Skeletal muscle cell (primary cell): ENCODE measurements around the gene TYSND1.
"Not testable (repeated sequence)": the region's sequence is repeated elsewhere in the genome, so short reads cannot be mapped to it uniquely, and the experiment has no call there.

Experiments used
- DNase-seq: peaks from one replicate; pipeline ENCODE4 v3.0.0-alpha.2; 2010; ENCODE audit warnings: low read depth
- H3K4me3 ChIP-seq: 2 replicates; pipeline ENCODE4 v1.5.1; 2011; ENCODE audit warnings: low read depth, mild to moderate bottlenecking, control low read depth, low read length, moderate library complexity

The TYSND1 gene

DNA sequence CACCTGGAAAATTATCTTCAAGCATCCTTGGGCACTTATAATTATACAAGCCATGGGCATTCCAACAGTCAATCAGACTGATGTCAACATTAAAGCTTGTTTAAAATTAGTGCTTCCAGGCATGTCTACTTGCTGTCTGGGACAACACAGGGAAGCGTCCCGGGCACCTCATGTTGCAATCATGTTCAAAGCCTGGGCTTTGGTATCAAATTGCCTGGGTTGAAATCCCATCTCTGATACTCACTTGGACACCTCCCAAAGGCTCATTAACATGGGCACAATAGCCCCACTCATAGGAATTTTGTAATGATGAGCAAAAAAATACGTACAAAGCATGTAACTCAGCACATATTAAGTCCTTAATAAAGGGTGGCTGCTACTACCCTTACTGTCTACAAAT lies 28.3 kb downstream of the TYSND1 start:
- DNase-seq, result no peak
- H3K4me3 ChIP-seq, result no peak overlapping the region

DNA sequence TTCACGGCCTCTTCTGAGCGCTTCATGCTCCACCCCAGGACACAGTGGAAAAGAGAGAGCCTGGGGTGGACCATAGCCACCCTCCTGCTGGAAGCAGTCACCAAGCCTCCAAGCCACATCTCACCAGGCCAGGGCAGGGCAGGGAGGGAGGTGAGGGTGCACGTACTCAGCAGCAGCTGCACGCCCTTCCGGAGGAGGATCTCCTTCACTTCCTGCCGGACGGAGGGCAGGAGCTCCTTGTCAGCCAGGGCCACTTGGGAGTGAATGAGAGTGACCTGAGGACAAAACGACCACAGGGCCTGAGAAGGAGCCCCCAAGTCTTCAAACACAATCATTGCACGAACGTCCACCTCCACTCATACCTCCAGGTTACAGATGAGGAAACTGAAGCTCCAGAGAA lies 28.9 kb downstream of the TYSND1 start:
- H3K4me3 ChIP-seq, result no peak overlapping the region

DNA sequence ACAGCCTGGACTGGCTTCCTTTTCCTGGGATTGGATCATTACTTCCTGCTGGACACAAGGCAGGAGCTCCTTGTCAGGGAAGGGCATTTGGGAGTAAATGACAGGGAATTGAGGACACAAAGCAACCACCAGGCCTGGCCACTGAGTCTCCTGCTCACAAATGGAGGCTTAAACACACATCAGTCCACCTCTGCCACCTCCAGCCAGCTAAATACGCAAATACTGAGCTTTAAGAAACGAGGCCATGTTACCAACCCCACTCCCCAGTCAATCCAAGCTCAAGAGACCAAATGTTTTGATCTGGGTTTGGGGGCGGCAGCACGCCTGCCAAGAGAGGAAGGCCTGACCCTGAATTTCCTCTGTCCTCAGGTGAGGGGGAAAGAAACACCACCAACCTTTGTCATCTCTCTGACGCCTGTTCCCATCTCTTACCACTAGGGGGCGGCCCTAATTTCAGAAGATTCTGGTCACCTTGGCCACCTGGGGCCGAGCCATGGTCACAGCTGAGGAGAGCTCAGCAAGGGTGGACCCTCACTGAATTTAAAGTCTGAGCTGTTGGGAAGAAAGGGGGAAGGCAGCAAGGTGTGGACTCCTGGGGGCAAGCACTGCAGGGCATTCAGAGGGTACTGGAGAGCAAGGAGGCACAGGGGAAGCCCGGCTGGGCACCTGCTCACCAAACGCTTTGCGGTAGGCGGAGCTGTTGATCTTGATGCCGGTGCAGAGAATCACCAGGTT lies 30.4 kb downstream of the TYSND1 start:
- no peak overlapping the region for H3K4me3 ChIP-seq
- DNase-seq, result no peak

More for the DNA sequence above, 28.9 kb downstream of the TYSND1 start:
- DNase-seq, result no peak

DNA sequence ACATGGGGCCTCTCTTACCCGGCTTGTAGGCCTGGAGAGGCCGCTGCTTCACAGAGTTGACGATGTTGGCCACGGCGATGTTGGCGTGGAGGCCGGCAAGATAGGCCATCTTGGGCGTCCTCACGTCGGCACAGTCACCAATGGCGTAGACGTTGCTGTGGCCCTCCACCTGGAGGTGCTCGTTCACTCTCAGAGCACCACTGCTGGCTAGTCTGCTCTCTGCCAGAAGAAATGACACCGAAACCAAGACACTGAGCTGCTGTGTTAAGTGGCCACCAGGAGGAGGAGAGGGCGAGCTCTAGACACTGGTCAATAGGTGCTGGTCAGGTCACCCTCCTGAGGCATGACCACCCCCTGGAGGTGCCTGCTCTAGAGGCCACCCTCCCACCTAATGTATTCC lies 31.6 kb downstream of the TYSND1 start:
- no peak overlapping the region for H3K4me3 ChIP-seq
- no peak for DNase-seq

DNA sequence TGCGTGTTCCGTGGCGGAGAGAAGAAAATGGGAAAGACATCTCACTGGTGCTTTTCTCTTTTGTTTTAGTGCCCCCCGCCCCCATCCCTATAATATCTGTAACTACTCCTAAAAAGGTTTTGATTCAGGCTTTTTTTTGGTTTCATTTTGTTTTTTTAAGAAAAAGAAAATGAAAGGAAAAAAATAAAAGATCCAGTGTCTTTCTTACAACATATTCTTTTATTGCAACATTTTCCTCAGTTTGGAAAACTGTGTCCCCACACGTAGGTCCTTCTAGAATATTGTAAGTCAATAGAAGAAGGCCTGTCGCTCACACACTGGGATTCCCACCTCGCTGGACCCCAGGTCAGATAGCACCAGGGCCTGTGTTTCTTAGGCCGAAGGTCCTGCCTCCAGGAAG lies 34.4 kb downstream of the TYSND1 start:
- H3K4me3 ChIP-seq, result no peak overlapping the region
- no peak for DNase-seq

DNA sequence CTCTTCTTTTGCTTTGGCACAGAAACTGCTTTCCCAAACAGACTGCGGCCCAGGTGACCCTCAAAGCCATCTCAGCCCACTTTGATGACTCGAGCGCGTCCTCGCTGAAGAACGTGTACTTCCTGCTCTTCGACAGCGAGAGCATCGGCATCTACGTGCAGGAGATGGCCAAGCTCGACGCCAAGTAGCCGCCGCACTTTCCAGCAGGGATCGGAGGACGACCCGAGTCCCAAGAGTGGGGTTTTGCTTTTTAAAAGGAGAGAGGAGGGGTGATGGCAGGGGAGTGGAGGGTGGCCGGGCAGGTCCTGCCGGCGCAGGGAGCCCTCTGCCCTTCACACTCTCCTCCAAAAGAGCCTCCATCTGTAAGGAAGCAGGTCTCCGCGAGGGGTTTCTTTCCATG lies 35.0 kb downstream of the TYSND1 start:
- DNase-seq, result no peak
- H3K4me3 ChIP-seq, result no peak overlapping the region

DNA sequence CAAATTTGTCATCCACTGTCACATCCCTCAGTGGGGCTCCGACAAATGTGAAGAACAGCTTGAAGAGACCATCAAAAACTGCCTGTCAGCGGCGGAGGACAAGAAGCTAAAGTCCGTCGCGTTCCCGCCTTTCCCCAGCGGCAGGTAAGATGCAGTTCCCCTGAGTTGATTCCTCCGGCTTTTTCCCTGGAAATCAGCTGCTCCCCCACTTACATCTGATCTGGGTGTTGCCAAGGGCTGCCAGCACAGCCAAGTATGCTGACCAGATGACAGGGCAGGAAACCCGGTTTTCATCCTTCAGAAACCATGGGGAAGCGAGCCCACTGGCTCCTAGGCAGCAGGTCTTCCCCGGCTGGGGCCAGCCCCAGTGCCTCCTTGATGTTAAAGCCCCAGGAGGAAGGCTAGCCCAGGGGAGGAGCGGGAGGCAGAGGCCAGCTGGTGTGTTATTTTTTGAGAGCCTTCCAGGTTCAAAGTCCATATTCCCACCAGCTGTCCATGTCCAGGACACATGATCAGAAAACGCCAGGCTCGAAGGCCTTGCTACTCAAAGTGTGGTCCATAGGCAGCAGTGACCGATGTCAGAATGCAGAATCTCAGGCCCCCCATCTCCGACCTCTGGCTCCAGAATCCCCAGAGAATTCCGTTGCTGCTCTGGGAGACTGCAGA lies 37.3 kb downstream of the TYSND1 start:
- no peak overlapping the region for H3K4me3 ChIP-seq

DNA sequence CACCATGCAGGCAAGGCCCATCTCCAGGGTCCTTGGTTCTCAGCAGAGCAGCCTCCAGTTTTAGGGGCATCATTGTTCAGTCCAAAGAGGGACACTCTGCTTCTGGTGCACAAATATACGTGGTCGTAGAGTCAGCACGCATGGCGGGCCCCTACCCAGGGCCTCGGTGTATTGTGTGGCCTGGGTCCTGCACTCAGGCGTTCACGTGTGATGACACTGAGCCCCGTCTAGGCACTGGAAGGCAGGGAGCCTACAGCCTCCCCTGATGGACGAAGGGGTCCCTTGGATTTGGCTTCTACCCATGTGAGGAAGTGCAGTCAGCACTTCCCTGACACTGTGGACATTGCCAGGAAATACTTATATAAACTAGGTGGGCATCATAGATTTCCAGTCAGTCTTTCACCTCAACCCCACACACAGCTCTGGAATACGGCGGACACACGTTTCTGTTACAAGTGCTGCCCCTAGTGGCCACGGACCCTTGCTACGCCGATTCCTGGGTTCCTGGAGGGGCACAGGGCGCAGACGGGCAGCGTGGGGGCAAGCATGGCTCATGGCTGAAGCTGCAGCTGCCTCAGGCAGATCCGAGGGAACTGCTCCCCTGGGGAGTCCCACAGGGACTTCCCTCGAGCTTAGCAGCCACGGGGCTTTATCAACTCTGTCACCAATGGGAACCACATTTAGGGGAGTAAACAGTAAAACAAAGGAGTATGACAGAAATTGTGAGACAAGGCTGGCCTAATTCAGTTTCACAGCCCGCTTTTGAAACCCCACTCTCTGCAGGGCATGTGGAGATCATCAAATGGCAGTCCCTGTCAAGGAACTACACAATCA lies 39.3 kb downstream of the TYSND1 start:
- H3K4me3 ChIP-seq, result no peak overlapping the region
- DNase-seq, result no peak

More for the DNA sequence above, 37.3 kb downstream of the TYSND1 start:
- DNase-seq, result no peak

DNA sequence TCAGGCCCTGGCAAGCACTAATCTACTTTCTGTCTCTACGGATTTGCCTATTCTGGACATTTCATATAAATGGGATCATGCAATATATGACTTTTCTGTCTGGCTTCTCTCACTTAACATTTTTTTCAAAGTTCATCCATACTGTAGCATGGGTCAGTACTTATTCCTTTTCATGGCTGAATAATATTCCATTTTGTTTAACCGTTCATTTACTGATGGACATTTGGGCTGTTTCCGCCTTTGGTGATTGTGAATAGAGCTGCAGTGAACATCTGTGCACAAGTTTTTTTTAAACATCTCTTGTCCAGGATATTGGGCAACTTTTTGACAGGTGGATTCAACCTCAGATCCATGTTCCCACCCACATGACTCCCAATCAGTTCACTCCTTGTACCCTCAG lies 44.8 kb downstream of the TYSND1 start:
- DNase-seq, result no peak
- H3K4me3 ChIP-seq, result no peak overlapping the region

DNA sequence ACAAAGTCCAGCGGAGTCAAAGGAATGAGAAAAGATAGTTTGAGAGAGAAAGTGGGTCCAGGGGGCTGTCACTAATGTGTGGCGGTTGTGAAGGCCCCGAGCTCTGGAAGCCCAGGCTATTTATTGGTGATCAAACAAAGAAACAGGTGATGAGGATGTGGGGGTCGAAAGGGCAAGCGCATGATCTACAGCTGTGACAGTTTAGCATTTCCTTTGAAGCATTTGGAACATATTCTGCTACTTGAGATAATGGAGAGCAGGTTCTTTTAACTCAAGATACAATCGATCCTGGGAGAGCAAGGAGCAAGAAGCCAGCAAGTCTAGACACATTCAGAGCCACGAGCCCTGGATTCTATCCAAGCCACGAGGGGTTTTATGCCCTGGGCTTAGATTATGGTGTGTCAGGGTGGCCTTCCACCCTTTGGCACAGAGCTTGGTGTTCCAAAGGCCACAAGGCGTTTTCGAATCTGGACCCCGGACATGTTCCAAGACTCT lies 45.4 kb downstream of the TYSND1 start:
- DNase-seq, H3K4me3 ChIP-seq: not testable (repeated sequence)

DNA sequence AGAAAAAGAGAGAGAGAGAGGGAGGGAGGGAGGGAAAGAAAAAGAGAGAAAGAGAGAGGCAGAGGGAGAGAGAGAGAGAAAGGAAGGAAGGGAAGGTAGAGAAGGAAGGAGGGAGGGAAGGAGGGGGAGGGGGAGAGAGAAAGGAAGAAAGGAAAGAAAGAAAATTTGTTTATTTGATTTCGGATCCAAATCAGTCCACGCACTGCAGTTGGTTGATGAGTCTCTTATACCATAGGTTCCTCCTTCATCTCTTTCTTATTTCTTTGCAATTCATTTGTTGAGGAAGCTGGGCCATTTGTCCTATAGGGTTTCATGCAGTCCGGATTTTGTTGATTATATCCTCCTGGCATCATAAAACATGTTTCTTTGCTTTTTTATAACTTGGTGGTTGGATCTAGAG lies 48.2 kb downstream of the TYSND1 start:
- DNase-seq, result no peak
- no peak overlapping the region for H3K4me3 ChIP-seq

DNA sequence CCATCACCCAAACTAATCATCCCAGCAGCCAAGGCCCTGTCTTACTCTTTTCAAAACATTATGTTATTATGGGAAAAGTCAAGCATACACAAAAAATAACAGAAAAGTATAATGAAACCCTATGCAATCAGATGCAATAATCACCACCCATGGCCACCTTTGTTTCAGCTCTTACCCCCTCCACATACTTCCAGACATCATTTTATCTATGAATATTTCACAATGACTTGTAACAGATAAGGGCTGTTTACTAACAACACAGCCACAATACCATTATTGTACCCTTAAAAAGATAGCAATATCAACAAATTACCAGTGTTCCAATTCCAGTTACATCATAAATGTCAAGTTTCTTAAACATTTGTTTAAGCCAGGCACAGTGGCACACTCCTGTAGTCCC lies 49.0 kb downstream of the TYSND1 start:
- H3K4me3 ChIP-seq, result no peak overlapping the region
- no peak for DNase-seq

DNA sequence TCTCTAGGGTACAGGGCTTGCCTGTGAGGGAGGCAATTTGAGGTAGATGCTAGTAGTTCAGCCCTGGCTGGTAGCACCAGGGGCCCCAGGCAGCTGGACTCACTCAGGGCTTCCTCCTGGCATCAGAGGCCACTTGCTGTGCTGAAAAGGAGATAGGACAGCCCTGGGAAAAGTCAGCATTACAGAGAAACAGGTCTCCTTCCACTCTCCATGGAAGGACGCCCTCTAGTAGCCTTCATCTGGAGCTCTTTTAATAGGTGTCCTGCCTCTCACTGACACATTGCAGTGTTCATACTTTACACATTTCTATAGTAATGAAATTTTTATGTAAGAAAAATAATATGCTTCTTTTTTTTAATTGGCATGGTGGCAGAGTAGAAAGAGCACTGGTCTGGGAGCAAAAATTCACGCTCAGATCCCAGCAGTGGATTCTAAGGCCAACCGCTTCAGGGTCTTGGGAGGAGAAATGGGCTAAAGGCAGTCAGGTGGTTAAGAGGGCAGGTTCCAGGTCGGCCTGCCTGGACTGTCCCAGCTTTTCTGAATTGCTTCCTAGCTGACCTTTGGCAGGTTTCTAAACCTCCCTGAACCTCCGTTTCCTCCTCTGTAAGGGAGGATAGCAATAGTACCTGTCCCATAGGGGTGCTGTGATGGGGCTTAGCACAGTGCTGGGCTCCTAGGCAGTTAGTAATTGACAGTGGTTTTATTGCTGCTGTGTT lies 49.6 kb downstream of the TYSND1 start:
- DNase-seq, result no peak
- no peak overlapping the region for H3K4me3 ChIP-seq

DNA sequence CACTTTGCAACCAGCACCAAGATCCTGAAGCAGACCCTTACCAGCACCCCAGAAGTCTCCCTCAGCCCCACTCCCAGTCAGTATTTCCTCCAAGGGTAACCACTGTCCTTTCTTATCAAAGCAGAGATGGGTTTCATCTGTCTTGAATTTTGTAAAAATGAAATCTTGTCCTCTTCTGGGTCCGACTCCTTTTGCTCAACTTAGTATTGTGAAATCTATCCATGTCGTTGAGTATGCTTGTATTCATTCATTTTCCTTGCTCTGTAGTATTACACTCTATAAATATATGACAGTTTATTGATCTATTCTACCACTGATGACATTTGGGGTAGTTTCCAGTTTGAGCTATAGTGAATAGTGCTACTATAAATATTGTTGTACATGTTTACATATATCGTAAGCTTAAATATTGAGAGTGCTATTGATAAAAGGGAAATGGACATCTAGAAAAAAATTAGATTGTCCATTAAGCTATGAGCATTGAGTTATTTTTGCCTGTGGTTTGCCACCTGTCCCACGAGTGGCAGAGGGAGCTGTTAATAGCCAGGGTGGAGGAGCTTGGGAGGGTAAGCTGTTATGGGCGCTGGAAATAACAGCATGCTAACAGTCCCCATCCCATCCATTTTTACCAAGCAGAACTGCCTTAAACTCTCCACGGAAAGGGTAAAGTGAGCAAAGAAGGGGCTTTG lies 50.3 kb downstream of the TYSND1 start:
- H3K4me3 ChIP-seq, result no peak overlapping the region
- no peak for DNase-seq

DNA sequence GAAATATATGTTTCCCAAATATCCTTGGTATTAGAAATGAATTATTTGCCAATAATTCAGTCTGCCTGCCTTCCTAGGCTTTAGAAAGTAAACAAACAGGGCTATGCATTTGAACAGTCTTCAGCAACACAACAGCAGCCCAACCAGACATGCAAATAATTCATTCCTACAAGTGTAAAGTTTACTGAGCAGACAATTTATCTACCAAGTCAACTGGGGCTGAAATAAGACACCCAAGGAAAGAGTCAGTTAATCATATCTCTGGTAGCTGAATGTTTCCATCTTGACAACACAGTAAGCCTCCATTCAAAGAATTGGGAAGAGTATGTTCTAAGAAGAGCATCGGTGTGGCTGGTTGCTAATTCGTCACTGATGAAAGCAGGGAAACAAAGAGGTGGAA lies 52.2 kb downstream of the TYSND1 start:
- DNase-seq, result no peak
- H3K4me3 ChIP-seq, result no peak overlapping the region

DNA sequence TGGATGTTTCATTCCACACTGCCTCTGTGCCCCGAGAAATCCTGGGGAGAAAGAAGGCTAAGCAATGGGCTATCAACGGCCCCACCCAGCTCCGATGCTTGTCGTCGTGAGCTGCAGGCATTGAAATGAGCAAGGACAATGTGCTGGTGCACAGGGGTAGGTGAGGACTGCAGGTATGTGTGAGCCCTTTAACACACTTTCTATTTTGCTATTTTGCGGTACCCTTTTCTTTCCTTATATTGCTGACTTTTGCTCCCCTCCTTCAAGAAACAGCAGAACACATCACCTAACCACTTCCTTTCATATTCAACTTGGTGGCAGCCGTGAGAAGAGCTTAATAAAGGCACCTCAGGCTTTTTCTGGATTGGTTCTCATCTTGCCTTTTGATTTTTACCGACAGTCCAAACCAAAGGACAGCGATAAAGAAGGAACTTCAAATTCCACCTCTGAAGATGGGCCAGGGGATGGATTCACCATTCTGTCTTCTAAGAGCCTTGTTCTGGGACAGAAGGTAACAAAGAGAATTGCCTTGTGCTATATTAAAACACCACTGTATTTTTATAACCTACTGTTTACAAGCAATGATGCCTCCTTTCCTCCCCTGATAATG lies 53.1 kb downstream of the TYSND1 start:
- DNase-seq, result no peak
- H3K4me3 ChIP-seq, result no peak overlapping the region

DNA sequence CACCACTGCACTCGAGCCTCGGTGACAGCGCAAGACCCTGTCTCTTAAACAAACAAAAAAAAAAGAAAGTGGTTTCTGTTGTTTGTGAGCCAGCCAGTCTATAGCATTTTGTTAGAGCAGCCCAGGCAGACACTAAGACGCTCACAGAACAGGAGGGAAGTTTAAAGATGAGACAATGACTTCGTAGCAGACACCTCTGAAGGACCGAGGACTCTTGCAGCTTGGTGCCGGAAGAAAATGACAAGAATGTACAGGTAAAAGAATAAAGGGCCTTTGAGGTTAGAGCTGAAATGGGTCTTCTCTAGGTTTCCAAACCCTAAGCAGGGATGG lies 54.1 kb downstream of the TYSND1 start:
- no peak overlapping the region for H3K4me3 ChIP-seq
- no peak for DNase-seq

DNA sequence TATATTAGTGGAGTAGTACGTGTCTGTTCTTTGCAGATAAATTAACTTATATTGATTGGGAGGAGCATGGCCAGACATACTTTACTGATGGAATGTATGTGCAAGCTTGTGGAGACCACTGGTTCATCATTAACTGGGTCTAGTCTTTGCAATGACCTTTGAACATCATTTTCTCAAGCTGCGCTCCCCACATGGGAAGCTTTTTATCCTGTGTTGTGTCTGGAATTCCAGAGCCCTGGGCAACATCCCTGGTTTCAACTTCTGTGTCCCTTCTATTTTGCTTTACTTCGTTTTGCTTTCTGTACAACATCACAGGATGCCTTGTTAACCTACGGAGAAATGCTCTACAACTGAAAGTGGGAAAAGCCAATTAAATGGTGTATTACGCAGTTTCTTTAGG lies 55.5 kb downstream of the TYSND1 start:
- H3K4me3 ChIP-seq, result no peak overlapping the region
- DNase-seq, result no peak

DNA sequence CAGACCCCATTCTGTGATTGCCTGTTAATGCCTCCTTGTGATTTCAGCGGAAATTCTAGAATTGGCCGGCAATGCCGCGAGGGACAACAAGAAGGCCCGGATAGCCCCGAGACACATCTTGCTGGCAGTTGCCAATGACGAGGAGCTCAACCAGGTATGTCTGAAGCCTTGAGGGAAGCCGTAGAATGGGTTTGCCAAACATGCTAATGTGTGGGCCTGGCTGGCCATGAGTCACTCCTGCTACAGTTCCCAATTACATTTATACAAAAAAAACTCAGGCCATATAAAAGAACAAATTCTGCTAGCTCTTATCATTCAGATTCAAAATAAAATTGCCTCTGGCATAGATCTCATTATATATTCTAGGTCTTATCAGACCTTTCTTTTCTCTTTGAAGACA lies 56.5 kb downstream of the TYSND1 start:
- no peak for DNase-seq
- H3K4me3 ChIP-seq, result no peak overlapping the region
